Measurements from ENCODE around the gene LCN10.

The LCN10 gene

DNA sequence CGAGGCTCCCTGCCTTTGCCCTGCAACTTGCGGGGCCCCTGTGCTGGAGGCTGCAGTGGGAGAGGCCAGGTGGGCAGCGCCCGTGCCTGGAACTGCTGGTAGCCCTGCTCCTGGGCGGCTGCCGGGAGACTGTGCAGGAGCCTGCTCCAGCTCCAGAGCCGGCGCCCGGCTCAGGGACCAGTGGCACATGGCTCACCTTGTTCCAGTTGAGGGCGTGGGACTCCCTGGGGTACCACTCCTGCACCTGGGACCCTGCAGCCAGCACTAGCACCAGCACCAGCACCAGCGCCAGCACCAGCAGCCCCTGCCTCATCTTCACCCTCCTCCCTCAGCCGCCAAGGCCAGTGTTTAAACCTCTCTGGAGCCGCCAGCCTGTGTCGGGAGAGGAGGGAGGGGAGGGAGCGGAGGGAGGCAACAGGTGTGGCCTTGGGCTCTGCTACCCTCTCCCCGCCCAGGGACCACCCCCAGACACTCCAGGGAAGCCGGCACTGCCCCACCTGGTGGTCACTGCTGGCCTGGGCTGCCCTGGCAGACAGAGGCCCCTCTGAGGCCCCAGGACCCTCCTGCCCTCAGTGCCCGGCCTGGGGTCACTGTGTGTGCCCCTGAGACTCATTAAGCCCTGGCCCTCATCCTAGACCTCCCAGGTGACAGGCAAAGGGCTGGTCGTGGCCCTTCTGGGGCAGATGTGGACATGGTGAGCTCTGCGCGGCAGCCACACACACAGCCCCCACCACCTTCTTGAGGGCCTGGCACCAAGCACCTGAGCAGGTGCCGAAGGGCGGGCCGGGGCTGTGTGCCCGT lies at the start of gene LCN10:
Gene LCN10, minus strand, starts transcription at position 350 of the 801 bp plus-strand sequence. Its CDS starts 37 bp downstream, at position 313.
- Histone ChIP-seq H3K79me2 (ENCODE audit: insufficient read depth, low read length) (no peaks in the 10 kb centered on the region), H3K27me3 (ENCODE audit: insufficient read depth, low read length) (peaks cover 13% of the 10 kb centered on the region; the same call in 1 of the 2 replicates)

DNA sequence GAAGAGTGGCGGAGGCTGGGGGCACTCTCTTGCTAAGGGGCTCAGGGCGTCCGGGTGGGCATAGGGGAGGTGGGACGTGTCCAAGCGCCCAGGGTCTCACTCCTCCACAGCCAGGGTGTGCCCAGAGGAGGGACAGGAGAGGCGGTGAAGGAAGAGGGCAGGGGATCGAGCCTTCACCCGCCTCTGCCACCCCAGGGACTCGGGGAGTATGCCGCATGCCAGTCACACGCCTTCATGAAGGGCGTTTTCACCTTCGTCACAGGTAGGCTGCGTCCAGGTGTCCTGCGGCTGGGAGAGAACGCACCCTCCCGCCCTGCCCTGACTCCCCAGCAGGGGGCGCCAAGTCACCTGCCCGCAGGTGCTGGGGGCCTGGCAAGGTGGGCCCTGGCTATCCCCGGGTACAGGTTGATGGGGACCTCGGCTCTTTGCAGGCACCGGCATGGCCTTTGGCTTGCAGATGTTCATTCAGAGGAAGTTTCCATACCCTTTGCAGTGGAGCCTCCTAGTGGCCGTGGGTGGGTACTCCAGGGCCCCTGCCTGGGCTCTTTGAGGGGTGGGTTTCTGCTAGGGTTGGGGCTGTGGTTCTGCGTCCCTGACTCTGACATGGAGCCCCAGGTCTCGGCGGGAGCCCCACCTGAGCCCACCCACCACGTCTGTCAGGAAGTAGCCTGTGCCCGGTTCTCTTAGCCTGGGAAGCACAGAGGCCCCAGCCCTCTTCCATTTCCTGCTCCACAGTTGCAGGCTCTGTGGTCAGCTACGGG lies 49.0 kb upstream of the LCN10 start:
- Histone ChIP-seq H3K36me3 (ENCODE audit: insufficient read depth, low read length) (peaks cover 10% of the 10 kb centered on the region), H4K20me1 (ENCODE audit: insufficient read depth, low read length) (no peaks in the 10 kb centered on the region), H3K9me2 (ENCODE audit: low read depth, low read length) (no peaks in the 10 kb centered on the region), H3K4me2 (ENCODE audit: low read length) (peak overlapping the region; percentile 81), H3K9ac (ENCODE audit: low read length) (peak overlapping the region; percentile 77), H2AFZ (ENCODE audit: low read length) (no peak overlapping the region), H3K4me1 (ENCODE audit: insufficient read depth, low read length, severe bottlenecking) (peaks cover 36% of the 10 kb centered on the region), H3K27ac (ENCODE audit: low read depth, low read length, poor library complexity, severe bottlenecking) (peak overlapping the region; percentile 62), H3K79me2 (ENCODE audit: insufficient read depth, low read length) (no peaks in the 10 kb centered on the region), H3K27me3 (ENCODE audit: insufficient read depth, low read length) (no peaks in the 10 kb centered on the region), H3F3A (ENCODE audit: insufficient read depth, low read length) (no peaks in the 10 kb centered on the region), H3K9me3 (ENCODE audit: low read length) (no peaks in the 10 kb centered on the region), H3K4me3 (ENCODE audit: low read depth, low read length, poor library complexity, severe bottlenecking) (peak overlapping the region; percentile 81)
- no peak for TF ChIP-seq EZH2 (IDR thresholded peaks at IDR 0.05; ENCODE audit: borderline replicate concordance, low read length)
- TF ChIP-seq, protein P1, sequence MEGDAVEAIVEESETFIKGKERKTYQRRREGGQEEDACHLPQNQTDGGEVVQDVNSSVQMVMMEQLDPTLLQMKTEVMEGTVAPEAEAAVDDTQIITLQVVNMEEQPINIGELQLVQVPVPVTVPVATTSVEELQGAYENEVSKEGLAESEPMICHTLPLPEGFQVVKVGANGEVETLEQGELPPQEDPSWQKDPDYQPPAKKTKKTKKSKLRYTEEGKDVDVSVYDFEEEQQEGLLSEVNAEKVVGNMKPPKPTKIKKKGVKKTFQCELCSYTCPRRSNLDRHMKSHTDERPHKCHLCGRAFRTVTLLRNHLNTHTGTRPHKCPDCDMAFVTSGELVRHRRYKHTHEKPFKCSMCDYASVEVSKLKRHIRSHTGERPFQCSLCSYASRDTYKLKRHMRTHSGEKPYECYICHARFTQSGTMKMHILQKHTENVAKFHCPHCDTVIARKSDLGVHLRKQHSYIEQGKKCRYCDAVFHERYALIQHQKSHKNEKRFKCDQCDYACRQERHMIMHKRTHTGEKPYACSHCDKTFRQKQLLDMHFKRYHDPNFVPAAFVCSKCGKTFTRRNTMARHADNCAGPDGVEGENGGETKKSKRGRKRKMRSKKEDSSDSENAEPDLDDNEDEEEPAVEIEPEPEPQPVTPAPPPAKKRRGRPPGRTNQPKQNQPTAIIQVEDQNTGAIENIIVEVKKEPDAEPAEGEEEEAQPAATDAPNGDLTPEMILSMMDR (IDR thresholded peaks at IDR 0.05; ENCODE audit: low read length): peak; percentile 97

More for the DNA sequence above, at the start of gene LCN10:
- TF ChIP-seq, protein P1 (IDR thresholded peaks at IDR 0.05; ENCODE audit: low read length): no peak
- no peak for TF ChIP-seq EZH2 (IDR thresholded peaks at IDR 0.05; ENCODE audit: borderline replicate concordance, low read length)
- no peak within 1 kb of the TSS for H2AFZ ChIP-seq (ENCODE audit: low read length)
- H3K36me3 ChIP-seq (ENCODE audit: insufficient read depth, low read length): no peaks in the 10 kb centered on the region
- no peak within 1 kb of the TSS for H3K9ac ChIP-seq (ENCODE audit: low read length)
- no peaks in the 10 kb centered on the region for H3F3A ChIP-seq (ENCODE audit: insufficient read depth, low read length)
- H3K9me3 ChIP-seq (ENCODE audit: low read length): no peaks in the 10 kb centered on the region
- H3K4me3 ChIP-seq (ENCODE audit: low read depth, low read length, poor library complexity, severe bottlenecking): no peak within 1 kb of the TSS
- H3K4me2 ChIP-seq (ENCODE audit: low read length): no peak within 1 kb of the TSS
- H3K4me1 ChIP-seq (ENCODE audit: insufficient read depth, low read length, severe bottlenecking): no peaks in the 10 kb centered on the region
- no peaks in the 10 kb centered on the region for H4K20me1 ChIP-seq (ENCODE audit: insufficient read depth, low read length)
- no peak within 1 kb of the TSS for H3K27ac ChIP-seq (ENCODE audit: low read depth, low read length, poor library complexity, severe bottlenecking)
- no peaks in the 10 kb centered on the region for H3K9me2 ChIP-seq (ENCODE audit: low read depth, low read length)

DNA sequence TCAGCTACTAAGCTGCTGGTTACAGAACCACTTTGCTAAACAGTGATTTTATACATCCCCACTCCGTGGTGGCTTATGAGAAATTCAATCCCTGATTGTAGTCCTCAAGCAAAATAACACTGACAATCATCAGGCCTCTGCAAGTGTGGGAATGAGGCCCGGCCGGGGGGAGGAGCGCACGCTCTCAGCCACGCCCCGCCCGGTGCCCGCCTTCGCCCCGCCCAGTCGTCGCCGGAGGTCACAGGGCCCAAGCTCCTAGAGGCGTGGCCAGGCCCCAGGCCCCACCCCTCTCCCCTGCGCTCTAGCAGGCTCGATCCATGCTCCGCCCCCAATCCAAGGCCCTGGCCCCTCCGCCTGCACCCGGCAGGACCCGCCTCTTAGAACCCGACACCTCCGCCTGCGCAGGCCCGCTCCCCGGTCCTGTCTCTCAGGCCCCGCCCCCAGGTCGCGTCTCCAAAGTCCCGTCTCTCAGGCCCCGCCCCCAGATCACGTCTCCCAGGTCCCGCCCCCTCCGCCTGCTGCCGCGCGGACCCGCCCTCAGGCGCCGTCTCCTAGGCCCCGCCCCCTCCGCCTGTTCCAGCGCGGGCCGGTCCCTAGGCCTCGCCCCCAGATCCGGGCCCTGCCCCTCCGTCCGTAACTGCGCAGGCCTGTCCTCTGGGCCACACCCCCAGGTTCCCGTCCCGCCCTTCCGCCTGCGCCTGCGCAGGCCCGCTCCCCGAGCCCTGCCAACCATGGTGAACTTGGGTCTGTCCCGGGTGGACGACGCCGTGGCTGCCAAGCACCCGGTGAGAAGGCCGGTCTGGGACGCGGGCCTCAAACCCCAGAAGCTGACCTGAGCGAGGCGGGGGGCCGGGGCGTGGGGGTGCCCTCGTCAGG lies 48.1 kb upstream of the LCN10 start, which contains the start of gene TMEM141:
Gene TMEM141, plus strand, starts transcription at position 705 of the 876 bp plus-strand sequence. Its CDS starts 27 bp downstream, at position 732.
- H3K27ac ChIP-seq (ENCODE audit: low read depth, low read length, poor library complexity, severe bottlenecking): peak within 1 kb of the TSS; percentile 62
- no peaks in the 10 kb centered on the region for H4K20me1 ChIP-seq (ENCODE audit: insufficient read depth, low read length)
- peak within 1 kb of the TSS; percentile 81 for H3K4me2 ChIP-seq (ENCODE audit: low read length)
- H3K79me2 ChIP-seq (ENCODE audit: insufficient read depth, low read length): no peaks in the 10 kb centered on the region
- TF ChIP-seq, protein P1 (IDR thresholded peaks at IDR 0.05; ENCODE audit: low read length): no peak
- H3K4me3 ChIP-seq (ENCODE audit: low read depth, low read length, poor library complexity, severe bottlenecking): peak within 1 kb of the TSS; percentile 81
- H3K36me3 ChIP-seq (ENCODE audit: insufficient read depth, low read length): peaks cover 10% of the 10 kb centered on the region
- no peaks in the 10 kb centered on the region for H3F3A ChIP-seq (ENCODE audit: insufficient read depth, low read length)
- H3K9me3 ChIP-seq (ENCODE audit: low read length): no peaks in the 10 kb centered on the region
- peak within 1 kb of the TSS; percentile 77 for H3K9ac ChIP-seq (ENCODE audit: low read length)
- H3K4me1 ChIP-seq (ENCODE audit: insufficient read depth, low read length, severe bottlenecking): peaks cover 30% of the 10 kb centered on the region
- no peaks in the 10 kb centered on the region for H3K9me2 ChIP-seq (ENCODE audit: low read depth, low read length)
- H3K27me3 ChIP-seq (ENCODE audit: insufficient read depth, low read length): 0 out of 2 replicates have a peak, but pooled peaks cover 4% of the 10 kb centered on the region
- peak within 1 kb of the TSS; percentile 61; the same call in 1 of the 2 replicates for H2AFZ ChIP-seq (ENCODE audit: low read length)
